GM19395 (cell line): ENCODE data around the gene RAD51B.

Experiments
- ATAC-seq: cut with Tn5 transposase; IDR thresholded peaks from one replicate; pipeline ENCODE4 v1.9.1; 2021; ENCODE audit warnings: mild to moderate bottlenecking, moderate library complexity; ENCODE audit not compliant: unreplicated experiment

The RAD51B gene

DNA sequence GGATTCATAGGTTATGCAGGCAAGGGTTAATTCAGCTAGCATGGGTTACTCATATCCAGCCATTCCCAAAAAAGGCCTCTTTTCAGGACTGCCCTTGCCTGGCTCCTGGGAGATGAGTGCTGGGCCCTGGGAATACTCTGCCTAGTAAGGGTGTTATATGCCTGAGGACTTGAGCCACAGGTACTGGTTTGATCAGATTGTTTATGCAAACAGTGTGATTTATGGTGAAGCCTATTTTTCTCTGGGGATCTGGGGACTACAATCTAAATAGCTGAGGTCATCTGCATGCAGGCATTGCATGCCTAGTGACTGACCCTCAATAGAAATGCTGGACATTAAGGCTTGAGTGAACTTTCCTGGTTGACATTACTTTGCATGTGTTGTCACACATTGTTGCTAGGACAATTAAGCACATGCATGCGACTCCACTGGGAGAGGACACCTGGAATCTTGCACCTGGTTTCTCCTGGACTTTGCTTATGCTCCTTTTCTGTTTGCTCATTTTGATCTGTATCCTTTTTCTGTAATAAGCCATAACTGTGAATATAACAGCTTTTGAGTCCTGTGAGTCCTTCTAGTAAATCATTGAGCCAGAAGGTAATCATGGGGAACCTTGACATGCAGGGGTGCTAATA, 73.0 kb downstream of the RAD51B start:
- no peak for ATAC-seq

DNA sequence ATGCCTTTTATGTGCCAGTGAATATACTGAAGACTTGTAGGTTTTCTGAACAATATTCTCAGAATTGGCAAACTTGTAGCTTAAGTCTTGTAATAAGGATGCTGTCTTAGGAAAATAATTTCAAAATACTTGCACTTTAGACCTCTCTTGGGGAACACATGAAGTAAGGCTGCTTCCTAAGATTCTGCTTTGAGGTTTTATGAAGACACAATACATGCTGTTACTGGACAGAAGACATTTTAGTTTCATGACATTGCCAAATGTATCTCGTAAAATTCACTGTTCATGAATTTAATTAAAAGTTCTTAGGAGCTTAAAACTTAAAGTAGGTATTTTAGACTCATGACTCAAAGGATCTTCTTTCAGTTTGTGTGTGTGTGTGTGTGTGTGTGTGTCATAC, 80.7 kb downstream of the RAD51B start:
- no peak for ATAC-seq

DNA sequence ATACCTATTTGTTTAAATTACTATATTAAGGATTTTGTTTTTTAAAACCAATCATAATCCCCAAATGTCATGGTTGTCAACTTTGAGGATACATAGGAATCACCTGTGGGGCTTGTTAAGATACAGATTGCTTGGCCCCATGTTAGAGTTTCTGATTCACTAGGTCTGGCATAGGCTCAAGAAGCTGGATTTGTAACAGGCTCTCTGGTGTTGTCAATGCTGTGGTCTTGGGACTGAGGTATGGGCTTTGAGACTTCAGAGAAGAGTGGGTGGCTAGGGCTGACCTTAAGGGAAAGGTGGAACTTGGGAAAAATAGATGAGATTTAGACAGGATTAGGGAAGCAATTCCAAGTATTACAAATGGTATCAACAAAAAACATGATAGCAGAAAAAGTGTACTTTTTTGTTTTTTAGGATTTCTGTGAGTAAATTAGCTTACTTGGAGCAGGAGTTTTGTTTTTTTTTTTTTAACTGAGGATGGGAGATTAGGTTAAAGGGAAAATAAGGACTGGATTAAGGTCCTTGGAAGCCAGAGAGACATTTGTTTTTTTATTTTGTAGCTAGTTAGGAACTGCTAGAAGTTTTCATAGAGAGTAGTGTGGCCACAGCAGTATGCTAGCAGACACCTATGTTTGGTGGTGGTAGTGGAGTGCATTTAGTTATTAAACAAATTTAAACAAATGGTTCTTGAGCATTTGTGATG, 88.6 kb downstream of the RAD51B start:
- ATAC-seq: no peak

DNA sequence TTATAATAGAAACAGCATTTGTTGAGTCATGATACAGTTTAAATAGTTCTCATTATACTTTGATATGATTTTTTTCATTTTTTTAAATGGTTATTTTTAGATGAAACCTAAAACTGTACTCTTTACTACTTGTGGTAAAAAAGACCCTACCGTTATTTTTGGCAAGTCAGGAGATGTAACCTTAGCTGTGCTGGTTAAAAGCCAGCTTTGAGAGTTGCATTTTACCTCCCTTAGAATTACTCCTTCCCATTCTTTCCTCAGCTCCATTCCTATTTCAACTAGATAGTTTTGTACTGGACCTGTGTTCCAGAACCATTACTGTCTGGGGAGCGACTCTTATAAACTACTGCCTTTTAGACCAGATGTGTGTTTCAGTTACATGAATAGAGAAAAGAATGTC, 92.0 kb downstream of the RAD51B start:
- ATAC-seq: no peak

DNA sequence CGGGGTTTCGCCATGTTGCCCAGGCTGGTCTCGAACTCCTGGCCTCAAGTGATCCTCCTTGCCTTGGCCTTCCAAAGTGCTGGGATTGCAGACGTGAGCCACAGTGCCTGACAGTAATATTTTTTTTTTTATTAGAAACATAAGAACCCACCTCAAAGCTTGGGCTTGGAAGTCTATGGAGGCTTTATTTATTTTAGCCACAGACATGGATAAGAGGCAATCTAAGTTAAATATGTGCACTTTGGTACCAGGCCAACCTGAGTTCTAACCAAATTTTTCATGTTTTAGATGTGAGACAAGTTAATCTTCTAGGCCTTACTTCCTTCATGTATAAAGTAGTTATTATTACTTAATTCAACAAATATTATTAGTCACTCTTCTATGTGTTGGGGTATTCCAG, 96.9 kb downstream of the RAD51B start:
- no peak for ATAC-seq

DNA sequence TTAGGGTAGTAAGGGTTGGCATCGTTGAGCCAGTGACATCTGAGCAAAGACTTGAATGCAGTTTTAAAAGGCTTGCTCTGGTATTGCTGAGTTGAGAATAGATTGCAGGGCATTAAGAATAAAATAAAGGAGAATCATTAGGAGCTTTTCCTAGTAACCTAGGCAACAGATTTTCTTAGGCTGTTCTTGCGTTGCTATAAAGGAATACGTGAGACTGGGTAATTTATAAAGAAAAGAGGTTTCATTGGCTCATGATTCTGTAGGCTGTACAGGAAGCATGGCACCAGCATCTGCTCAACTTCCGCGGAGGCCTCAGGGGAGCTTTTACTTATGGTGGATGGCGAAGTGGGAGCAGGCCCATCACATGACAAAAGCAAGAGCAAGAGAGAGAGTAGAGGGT, 97.4 kb downstream of the RAD51B start:
- no peak for ATAC-seq

DNA sequence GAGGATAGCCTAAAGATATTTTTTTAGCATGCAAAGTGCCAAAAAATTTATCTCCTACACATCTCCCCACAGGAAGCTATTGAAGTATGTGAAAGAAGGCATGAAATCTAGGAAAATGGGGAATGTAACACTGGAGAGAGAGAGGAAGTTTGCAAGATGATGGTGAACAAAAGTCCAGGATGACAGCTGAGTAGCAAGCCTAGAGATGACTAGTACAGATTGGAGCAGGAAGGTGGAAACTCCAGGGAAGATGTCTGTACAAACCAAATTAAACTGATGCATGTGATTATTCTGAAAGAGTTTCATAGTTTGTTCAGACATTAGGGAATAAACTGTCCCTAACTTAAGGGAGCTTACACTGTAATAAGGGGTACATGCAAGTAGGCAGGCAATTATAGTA, 99.3 kb downstream of the RAD51B start:
- ATAC-seq: no peak

DNA sequence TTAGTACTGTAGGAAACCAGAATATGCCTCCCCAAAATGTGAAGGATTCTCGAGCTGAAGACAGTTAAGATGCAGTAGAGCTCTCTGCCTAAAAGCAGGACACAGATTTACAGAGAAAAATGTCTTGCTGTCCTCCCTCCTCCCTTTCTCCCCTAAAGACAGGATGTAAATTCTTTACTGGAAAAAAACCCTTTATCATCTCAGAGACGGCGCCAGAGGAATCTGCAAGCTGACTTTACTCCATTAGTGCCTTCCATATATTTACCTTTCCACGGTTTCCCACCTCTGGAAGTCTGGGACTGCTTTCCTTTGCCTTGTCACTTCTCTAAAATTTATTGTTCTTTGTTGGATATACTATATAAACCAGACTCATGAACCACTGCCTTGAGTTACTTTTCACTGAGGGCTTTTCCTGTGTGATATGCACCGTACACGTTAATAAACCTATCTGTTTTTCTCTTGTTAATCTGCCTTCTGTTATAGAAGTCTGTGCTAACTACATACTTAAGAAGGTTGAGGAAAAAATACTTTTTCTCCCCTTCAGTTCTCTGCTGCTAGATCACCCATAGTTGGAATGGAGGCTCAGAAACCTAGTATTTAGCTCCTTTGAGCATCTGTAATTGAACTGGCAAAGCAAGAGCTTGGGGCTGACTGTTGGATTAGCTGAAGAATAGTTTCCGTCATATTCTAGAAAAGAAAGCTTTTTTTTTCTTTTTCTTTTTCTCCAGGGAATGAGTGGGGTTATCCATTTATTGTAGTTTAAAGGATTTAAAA, 99.9 kb downstream of the RAD51B start:
- no peak for ATAC-seq

DNA sequence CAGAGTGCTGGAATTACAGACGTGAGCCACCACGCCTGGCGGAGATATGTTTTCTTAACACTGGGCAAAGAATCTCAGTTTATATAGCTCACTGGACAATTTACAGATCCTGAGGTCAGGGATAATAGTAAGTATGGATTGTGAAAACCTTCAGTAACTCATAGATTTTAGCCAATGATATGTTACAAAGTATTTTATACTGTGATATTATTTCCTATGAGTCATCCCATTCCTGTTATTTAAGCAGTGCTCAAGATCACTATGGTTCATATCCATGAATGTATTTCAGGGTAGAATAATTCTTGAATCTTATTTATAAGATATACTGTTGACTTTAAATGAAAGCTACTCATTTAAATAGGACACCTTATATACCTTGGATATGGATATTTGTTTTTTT, 107.2 kb downstream of the RAD51B start:
- no peak for ATAC-seq

DNA sequence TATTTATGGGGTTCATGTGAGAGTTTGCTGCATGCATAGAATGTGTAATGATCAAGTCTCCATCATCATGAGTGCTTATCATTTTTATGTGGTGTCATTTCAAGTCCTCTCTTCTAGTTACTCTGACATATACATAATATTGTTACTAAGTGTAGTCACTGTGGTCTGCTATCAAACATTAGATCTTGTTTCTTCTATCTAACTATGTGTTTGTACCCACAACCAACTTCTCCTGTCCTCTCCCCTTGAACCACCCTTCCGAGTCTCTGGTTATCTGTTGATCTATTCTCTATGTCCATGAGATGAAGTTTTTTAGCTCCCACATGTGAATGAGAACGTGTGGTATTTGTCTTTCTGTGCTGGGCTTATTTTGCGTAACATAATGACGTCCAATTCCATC, 107.7 kb downstream of the RAD51B start:
- ATAC-seq: no peak

DNA sequence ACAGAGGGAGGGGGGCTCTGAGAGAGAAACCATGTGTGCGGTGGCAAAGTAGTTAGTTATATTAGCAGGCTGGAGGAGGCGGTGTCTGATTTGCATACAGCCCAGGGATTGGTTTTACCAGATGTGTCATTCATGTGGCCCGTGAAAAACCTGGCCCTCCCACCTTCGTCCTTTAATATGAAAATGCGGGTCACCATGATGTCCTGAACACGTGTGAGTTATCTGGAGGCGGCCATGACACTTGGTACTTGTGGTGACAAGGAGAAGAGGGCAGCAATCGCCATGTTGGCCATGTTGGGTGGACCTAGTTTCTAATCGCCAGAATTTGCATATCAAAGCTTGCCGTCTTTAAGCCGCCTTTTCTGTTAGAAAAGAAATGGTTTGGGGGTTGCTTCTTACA, 108.8 kb downstream of the RAD51B start:
- ATAC-seq: no peak

DNA sequence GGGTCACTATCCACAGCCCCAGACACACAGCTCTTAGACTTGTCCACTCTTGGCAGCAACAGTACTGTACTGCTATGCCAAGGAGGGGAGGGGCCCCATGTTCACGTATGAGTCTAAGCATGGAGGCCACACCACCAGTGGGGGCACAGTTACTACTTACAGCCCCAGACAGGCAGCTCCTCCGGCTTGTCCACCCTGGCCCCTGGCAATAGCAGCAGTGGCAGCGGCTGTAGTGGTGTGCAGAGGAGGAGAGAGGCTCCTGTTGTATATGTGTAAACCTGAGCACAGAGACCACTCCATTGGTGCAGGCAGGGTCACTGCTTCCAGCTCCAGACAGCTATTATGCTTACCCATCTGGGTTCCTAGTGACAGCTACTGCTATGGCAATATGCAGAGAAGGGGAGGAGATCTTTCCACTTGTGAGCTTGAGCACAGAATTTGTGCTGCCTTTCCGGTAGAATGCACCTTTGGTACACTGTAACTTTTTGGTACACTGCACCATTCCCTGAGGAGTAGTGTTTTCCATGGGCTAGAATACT, 113.2 kb downstream of the RAD51B start:
- ATAC-seq: no peak

DNA sequence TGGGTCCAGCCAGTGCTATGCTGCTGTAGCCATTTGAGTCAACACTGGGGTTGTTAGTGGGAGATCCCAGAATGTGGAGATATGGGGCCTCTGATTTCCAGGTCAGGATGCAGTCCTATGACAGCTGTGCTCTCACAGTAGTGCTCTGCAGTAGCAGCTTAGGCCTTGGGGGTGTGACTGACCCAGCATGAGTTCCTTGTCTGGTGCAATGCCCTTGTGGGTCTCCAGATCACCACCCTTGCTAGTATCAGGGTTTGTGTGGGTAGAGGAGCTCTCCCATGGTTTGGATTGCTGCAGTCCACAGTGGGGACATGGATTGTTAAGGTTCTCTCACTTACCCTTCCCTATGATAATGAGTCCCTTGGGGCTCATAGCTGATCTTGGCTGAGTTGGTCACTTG, 113.7 kb downstream of the RAD51B start:
- ATAC-seq: no peak

DNA sequence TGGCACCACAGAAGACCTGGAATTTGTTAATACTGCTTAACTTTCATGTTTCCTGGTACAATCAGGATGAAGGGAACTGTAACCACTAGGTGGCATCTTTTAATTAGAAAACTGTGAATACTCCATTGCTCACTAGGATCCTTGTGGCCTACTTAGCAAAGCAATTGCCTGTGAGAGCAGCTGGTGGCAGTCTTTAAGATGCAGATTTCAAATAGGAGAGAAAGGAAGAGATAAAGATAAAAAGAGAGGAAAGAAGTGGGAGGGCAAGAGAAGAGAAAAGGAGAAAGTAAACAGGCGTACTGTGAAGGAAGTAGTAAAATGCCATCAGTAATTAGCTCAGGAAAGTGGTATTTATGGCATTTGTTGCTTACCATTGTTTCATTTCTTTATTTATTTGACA, 114.5 kb downstream of the RAD51B start:
- no peak for ATAC-seq

DNA sequence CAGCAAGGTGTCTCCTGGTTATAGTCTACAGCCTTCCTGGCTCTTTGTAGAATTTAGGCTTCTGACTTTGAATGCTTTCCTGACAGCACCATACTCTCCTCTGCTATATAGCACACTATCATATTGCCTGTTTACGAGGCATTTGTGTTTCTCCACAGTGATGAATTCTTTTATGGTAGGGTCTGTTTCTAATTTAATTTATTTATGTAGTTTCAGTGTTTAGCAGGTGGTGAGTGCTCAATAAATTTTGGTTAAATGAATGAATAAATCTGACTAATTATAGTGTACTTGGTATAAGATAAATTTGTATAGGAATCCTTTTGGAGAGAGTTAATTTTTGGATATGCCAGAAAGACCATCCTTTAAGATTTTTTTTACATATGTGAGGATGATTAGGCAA, 115.3 kb downstream of the RAD51B start:
- ATAC-seq: no peak

DNA sequence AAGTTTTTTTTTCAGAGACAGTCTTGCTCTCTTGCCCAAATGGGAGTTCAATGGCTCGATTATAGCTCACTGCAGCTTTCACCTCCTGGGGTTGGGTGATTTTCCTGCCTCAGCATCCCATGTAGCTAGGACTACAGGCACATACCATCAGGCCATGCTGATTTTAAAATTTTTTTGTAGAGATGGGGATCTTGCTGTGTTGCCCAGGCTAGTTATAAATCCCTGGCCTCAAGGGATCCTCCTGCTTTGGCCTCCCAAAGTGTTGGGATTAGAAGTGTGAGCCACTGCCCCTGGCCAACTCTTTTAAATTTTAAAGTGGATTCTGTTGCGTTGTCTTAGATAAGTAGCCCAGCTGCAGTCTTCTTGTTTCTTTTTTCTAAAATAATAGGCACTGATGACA, 115.8 kb downstream of the RAD51B start:
- ATAC-seq: no peak

DNA sequence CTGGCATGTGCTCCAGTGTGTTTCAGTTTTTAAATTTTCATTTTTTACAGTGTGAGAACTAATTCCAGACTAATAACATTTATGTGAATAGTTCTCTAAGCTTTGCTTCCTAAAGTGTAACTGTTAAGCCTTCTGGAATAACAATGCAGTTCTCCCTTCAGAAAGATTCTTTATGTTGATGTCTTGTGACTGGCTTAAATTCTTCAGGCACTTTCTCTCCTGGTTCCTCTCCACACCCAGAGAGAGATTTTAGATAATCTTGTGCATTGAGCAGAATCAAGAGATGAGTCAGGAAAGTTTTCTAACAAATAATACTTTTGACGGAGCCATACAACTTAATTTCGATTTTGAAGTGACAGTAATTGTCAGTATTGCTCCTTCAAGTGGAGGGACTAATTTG, 118.5 kb downstream of the RAD51B start:
- ATAC-seq: no peak

DNA sequence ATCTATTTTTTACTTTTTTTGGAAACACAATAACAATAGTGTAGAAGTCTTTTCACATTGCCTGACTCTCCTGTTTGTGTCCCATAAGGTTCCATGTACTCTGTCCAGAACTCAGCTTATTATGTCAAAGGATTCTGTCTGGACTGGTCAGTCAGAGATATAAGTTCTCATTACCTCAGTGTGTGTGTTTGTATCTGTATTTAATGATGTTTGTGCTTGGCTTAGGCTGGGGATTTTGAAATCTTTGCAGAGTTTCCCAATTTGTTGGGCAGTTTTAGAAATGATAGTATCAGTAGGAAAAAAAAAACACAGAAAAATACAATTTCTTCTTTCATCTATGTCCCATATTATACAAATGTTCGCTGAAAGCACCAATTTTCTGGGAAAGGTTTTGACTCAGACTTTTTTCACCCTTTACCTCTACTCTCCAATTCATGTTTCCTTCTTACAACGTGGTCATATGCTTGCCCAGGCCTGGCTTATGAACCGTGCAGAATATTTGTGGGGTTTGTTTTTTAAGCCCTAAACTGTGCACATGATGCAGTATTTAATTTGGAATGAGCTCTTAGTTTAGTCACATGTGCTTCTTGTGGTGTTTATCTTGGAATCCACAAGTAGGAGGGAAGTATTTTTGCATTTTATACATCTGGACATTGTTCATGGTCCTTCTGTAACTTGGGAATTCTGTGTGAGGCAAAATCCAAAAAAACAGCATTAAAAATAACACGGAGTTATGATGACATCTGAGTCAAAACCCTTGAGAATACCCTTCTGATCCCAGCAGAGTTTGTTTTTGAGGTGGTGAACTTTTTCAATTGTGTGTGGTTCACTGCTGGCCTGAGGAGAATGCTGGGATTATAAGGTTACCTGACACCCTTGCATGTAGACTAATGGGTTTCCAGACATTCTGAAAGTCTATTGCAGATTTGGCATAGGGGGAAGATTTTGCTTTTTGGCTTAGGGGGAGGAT, 121.2 kb downstream of the RAD51B start:
- no peak for ATAC-seq

DNA sequence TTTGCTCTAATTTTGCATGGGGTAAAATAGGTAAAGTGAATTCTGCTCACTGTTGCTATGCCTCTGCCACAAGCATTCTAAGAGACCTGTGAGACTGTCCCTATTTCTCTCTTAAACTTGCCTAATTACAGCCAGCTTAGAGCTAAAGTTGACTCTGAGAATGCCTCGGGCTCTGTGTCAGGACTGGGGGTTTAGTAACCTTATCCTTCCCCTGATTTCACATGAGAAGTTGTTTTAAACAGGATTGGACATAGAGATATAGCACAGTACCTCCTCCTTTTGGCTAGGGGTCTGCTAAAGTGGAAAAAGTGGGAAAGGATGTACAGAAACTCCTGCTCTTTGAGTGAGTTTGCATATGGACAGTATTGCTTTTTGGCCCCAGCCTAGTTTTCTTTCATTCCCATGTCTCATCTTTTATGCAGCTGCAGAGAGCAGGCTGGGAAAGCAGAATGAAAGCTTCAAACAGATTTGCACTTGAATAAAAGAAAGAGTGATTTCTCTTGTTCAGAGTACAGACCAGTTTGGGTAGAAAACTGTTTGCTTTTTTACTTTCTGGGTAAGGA, 122.0 kb downstream of the RAD51B start:
- ATAC-seq: no peak

DNA sequence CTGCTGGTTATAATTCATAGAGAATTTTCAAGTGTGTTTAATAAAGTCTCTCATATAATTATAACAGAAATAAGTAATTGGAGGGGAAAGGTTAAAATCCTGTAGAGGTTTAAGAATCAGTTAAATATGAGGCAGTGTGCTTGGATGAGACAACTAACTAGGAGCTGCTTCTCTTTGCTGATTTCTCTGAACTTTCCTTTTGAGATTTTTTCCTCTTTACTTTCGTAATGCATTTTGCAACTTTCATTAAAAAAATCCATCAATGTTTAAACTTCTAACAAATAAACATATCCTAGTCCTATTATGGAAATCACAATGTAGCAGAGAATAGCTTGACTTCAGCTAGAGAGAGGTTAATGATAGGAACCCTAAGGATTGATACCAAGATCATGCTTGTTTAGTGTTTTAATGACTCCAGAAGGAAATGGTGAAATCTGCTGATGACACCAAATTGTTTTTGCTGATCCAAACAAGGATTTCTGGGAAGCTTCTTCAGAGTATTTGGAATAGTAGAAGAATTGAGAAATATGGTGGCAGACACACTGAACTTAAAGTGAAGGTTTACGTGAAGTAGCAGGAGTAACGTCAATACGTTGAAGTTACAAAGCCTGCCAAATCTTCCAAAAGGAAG, 122.6 kb downstream of the RAD51B start:
- ATAC-seq: no peak
